Stimulated activated CD8-positive, alpha-beta memory T cell treated with anti-CD3 and anti-CD28 coated beads, Interleukin-2, amount 100 ng/mL, for 1 hour (primary cell): ENCODE results near the gene MAS1L.

ENCODE experiments used
- DNase-seq, 2 donors: peaks; one replicate each; pipeline ENCODE4 v3.0.0-alpha.2; 2020; ENCODE audit warnings: low read depth in 2 of 2

MAS1L gene

DNA sequence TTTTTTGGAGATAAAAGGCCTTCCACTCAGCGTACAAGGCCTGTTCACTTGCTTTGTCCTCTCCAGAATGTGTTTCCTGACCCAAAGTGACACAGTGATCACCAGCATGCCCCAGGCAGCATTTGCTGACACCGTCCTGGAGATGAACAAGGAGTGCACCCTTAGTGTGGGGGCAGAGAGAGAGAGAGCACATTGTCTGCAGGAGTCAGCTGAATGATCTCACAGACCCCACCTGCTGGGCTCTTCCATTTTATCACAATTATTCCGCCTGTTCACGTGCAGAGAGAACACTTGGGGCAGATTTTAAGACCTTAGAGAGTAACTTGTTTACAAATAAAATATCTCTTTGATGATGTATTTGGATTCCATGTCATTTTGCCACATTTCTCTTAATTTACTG, 22.4 kb upstream of the MAS1L start:
- no peak for DNase-seq

DNA sequence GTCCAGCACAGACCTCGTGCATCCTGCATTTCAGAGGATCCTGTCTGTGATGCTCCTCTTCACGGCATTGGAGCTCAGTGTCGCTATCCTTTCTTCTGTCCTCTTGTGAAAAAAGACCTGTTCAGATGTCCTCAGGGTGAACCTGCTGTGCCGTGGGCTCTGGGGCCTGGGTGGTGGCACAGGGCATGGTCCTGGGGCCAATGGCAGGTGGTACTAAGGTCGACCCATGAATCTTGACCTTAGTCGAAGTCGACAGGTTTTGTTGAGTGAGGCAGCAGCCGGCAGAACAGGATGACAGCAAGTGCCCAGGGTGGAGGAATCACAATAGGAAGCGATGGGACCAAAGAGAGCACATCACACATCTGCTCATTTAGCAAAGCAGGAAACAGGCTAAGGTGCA, 22.0 kb upstream of the MAS1L start:
- no peak for DNase-seq

DNA sequence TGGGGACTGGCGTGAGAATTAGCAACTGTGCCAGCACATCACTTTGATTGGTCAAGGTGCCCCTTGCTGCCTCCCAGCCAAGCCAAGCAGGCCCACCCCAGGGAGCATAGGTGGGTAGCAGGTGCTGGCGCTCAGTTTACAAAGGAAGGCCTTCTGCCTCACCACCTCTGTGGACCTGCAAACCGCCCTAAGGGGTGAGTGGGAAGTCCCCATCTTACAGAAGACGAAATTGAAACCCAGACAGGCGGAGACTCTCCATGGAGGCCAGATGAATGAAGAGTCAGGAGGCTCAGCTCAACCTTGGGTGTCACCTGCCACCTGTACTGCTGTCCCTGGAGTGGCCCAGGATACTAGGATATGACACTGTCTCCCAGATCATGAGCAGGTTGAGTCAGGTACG, 21.5 kb upstream of the MAS1L start:
- no peak for DNase-seq

- no peak for DNase-seq
These were observed 19.6 kb upstream of the MAS1L start for GRCh38 chr6:29507319-29507718.

- DNase-seq: no peak
These were observed 18.8 kb upstream of the MAS1L start for GRCh38 chr6:29506446-29507067.

DNA sequence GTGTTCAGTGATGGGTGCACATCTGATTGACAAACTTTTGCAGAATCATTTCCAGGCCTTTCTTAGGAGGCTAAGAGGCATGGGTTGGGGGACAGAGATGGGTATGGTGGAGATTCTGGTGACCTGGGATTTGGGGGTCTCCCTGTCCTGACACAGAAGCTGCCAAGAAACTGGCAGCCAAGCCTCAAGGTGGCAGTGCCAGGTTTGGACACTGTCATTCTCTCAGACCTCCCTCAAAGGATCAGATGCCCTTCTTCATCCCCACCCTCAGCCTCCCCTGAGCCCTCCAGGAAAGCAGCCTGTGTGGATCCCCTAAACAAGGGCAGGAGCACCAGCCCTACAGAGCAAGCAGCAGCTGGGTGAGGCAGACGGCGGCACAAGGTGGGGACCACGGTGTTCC, 18.1 kb upstream of the MAS1L start:
- DNase-seq: no peak

DNA sequence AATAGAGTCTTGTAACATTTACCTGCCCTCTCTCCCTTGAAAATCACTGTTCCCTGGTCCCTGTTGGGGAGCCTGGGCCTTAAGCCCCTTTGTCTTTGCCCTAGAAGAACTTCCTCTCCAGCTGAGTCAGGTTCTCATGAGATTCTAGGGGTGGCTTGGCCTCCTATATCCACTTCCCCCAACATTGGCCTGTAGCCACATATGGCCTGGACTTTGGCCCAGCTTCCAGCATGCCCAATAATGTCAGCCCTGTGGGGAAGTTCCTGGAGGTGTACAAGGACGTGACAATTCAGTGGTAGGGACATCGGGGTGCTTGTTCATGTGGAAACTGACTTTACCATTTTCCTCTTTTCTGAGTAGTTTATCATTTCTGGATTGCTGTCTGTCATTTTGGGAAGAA, 17.2 kb upstream of the MAS1L start:
- DNase-seq: no peak

GRCh38 chr6:29502597-29502996, 14.8 kb upstream of the MAS1L start:
- DNase-seq: no peak

- no peak for DNase-seq
These were observed 14.4 kb upstream of the MAS1L start for GRCh38 chr6:29502181-29502580.

DNA sequence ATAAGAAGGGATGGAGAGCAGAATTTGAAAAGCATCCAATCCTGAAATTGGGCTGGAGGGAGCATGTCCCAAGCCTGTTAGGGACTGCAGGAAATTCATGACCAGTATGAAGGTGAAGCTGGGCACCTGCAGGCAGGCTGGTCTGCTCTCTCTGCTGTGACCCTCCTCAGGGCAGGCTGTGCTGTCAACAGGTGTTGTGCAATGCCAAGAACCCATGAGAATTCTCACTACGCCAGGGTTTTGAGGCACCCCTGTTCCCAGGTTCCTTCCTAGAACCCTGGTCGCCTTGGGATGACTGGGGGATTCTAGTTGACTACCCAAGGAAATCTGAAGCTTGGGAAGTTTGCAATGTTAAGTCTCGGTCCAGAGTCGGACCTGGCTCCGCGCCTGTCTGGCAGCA, 13.3 kb upstream of the MAS1L start:
- no peak for DNase-seq

GRCh38 chr6:29500594-29500993, 12.8 kb upstream of the MAS1L start:
- DNase-seq: no peak

DNA sequence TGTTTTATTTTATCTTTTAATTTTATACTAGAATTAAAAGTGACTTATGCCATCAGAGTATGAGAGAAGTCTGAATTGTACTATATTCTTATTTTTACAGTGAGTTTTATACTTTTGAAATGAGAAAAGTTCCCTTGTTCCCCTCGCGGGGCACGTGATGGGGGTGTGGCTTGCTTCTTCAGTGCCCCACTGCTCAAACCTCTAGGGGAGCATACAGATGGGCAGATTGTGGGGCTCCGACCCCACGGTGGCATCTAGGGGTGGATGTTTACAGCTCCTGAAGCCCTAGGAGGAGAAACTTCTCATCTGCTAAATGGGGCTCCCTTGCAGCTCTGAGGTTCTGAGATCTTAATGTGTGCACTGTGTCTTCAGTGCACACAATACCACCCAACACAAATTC, 11.9 kb upstream of the MAS1L start:
- no peak for DNase-seq

GRCh38 chr6:29496961-29497360, 9.2 kb upstream of the MAS1L start:
- no peak for DNase-seq

DNA sequence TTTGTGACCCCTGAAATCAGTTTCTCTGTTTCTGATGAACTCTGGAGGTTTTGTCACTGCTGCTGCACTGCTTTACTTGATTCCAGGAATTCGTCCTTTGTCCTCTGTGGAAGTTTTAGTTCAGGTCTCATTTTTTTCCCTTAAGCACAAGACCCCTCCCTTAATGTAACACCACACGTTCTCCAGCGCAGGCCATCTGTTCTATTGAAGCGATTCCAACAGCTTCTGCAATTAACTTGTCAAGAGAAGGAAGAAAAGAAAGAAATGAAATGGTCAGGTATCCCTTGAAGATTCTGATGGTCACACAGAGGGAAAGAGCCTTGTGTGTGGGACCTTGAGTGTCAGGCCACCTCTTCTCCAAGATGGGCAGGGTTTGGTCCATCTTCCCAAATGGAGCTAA, 7.8 kb upstream of the MAS1L start:
- no peak for DNase-seq

DNA sequence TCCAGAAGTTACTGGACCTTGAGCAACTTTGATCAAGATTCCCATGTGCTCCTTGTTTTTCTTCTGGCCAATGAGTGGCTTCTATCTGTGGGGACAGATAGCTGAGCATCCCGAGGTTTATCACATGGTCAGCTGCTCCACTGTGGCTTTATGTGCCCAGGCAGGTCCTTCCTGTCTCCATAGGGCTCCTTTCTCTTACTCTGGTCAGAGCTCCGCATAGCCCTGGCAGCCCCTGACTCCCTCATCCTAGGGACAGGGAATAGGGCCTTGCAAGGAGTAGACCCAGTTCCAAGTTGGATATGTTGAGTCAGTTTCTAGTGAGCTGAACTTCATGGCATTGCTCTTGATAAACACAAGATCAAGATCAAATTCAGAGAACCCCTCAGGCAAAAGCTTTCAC, 6.4 kb upstream of the MAS1L start:
- no peak for DNase-seq

- no peak for DNase-seq
These were observed 5.5 kb upstream of the MAS1L start for GRCh38 chr6:29493261-29493660.

- DNase-seq: no peak
These were observed 3.8 kb upstream of the MAS1L start for GRCh38 chr6:29491574-29491973.

DNA sequence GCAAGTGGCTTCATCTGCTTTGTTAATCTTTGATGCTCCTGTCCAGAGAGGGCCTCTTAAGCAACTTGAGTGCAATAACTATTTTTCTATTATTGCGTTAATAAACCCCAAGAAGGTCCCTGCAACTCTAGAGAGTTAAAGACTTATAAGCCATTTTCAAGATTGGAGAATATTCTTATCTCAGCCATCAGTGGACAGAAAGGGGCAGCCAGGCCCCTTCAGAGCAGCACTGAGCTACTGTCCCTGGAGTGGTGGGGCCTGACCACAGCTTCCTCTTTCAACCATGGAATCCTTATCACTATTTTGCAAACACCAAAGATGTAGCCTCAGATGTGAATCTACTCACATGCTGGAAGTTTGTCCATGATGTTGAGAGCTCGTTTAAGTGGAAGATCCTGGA, 2.8 kb upstream of the MAS1L start:
- no peak for DNase-seq

GRCh38 chr6:29490055-29490454, 2.3 kb upstream of the MAS1L start:
- DNase-seq: no peak

DNA sequence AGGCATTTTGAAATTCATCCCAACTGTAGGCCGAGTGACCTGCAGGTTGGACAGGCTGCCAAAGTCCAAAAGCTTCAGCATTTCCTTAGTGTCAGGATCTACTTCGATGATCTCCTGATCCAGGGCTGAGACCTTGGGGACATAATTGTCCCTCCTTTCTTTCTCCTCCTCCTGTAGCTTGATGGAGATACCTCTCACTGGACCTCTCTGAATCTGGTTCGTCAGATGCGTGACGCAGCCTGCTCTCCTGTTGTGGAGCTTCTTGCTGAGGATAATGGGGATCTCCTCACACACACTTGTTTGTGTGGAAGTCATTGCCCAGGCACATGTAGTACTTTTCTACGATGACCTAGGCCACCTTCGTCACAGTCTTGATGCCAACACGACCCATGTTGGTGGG, 1.5 kb upstream of the MAS1L start:
- no peak for DNase-seq

DNA sequence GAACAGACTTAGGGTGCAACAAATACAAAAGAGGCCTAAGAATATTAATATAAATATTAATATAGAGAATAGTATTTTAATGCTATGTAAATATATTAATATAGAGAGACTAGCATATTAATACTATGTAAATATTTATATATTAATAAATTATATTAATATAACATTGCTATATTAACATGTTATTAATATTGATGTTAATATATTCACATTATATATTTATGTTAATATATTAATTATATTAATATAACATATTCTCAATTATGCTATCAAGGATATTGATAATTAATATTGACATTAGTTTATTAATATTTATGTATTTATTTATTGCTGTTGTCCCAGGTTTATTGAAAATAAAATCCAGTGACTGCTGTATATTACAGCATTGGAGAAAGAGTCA, 1.1 kb upstream of the MAS1L start:
- DNase-seq: no peak

- no peak for DNase-seq
These were observed 625 bp downstream of the MAS1L start for GRCh38 chr6:29487131-29487530.

GRCh38 chr6:29486577-29486976, 1.2 kb downstream of the MAS1L start:
- no peak for DNase-seq

DNA sequence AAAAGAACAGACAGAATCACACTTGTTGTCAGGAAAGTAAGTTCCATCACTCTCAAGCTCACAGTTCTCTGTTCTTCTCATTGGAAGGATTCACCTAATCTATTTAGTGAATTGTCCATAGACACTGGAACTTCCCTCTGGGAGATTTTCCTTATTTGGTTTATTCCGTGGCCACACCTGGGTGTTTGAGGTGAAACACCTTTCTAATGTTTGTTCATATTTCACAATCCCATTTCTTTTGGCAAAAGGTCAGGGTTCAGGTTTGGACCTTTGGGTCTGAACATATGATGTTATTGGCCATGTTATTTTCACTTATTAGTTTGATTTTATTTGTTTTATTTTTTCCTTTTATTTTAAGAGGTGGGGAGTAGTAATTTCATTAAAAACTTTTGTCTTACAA, 4.0 kb downstream of the MAS1L start:
- DNase-seq: no peak

GRCh38 chr6:29483186-29483585, 4.6 kb downstream of the MAS1L start:
- no peak for DNase-seq
